Activated CD8-positive, alpha-beta memory T cell treated with anti-CD3 and anti-CD28 coated beads, Interleukin-2, amount 50 U/mL, for 4 hours (primary cell): ENCODE data around the gene VSX2.
A peak's percentile ranks its signal among the peaks of the same experiment; 100 is the strongest.
"Not testable (repeated sequence)": the region's sequence is repeated elsewhere in the genome, so short reads cannot be mapped to it uniquely, and the experiment has no call there.

Experiments used
- DNase-seq: peaks from one replicate; pipeline ENCODE4 v3.0.0-alpha.2; 2020

The VSX2 gene

GRCh38 chr14:74260525-74261233 lies 21.4 kb downstream of the VSX2 start:
- no peak for DNase-seq

- DNase-seq: no peak
These were observed 22.0 kb downstream of the VSX2 start for GRCh38 chr14:74261288-74261687.

- DNase-seq: no peak
These were observed 22.8 kb downstream of the VSX2 start for GRCh38 chr14:74262076-74262475.

GRCh38 chr14:74263181-74263580 lies 23.9 kb downstream of the VSX2 start:
- DNase-seq: no peak

GRCh38 chr14:74263921-74264320 lies 24.7 kb downstream of the VSX2 start:
- no peak for DNase-seq

GRCh38 chr14:74265301-74265965 lies 26.2 kb downstream of the VSX2 start:
- no peak for DNase-seq

- no peak for DNase-seq
These were observed 28.3 kb downstream of the VSX2 start for GRCh38 chr14:74267588-74267987.

- DNase-seq: not testable (repeated sequence)
These were observed 31.3 kb downstream of the VSX2 start for GRCh38 chr14:74270382-74271177.

GRCh38 chr14:74271365-74271764 lies 32.1 kb downstream of the VSX2 start:
- no peak for DNase-seq

- no peak for DNase-seq
These were observed 36.1 kb downstream of the VSX2 start for GRCh38 chr14:74275241-74275841.

- no peak for DNase-seq
These were observed 38.8 kb downstream of the VSX2 start for GRCh38 chr14:74278080-74278479.

- no peak for DNase-seq
These were observed 41.8 kb downstream of the VSX2 start for GRCh38 chr14:74281069-74281468.

- DNase-seq: no peak
These were observed 47.5 kb downstream of the VSX2 start for GRCh38 chr14:74286736-74287135.

- DNase-seq: no peak
These were observed 50.6 kb downstream of the VSX2 start for GRCh38 chr14:74289801-74290200.

- no peak for DNase-seq
These were observed 51.2 kb downstream of the VSX2 start for GRCh38 chr14:74290415-74290814.

GRCh38 chr14:74292061-74292460 lies 52.8 kb downstream of the VSX2 start:
- DNase-seq: no peak

GRCh38 chr14:74293606-74294005 lies 54.4 kb downstream of the VSX2 start:
- DNase-seq: no peak

- no peak for DNase-seq
These were observed 56.8 kb downstream of the VSX2 start for GRCh38 chr14:74296037-74296467.

- no peak for DNase-seq
These were observed 58.7 kb downstream of the VSX2 start for GRCh38 chr14:74297986-74298385.

GRCh38 chr14:74299061-74299545 lies 59.9 kb downstream of the VSX2 start:
- peak; percentile 48 for DNase-seq

- no peak for DNase-seq
These were observed 62.4 kb downstream of the VSX2 start for GRCh38 chr14:74301594-74302151.

- DNase-seq: no peak
These were observed 62.9 kb downstream of the VSX2 start for GRCh38 chr14:74302152-74302628.
